Bone marrow (tissue), 2 donors: Measurements from ENCODE around the gene GAK.
"Not testable (repeated sequence)": the region's sequence is repeated elsewhere in the genome, so short reads cannot be mapped to it uniquely, and the experiment has no call there.

Source experiments
- DNase-seq, 2 donors: peaks; one replicate each; lab custom pipeline; 2025; lab: John Stamatoyannopoulos, UW

The GAK gene

GRCh38 chr4:931960-932712 lies at the start of gene GAK, which contains the start of gene TMEM175:
TSS of gene GAK (minus strand) at chr4:932316. CDS start at chr4:932187, 129 bp downstream.
TSS of gene TMEM175 (plus strand) at chr4:932460. CDS start at chr4:947740, 15,280 bp downstream.
- peak; percentile 85 to 91 for DNase-seq

GRCh38 chr4:978957-979701 lies 47.0 kb upstream of the GAK start:
- DNase-seq = peak; percentile 19 to 23

GRCh38 chr4:976016-976415 lies 43.9 kb upstream of the GAK start:
- DNase-seq = not testable (repeated sequence)

- no peak for DNase-seq
Observed at GRCh38 chr4:974668-975067, 42.6 kb upstream of the GAK start.

GRCh38 chr4:973431-974397 lies 41.6 kb upstream of the GAK start, which contains the start of gene DGKQ:
TSS of gene DGKQ (minus strand) at chr4:973569. CDS start at chr4:973482, 87 bp downstream.
- peak; percentile 26 to 80 for DNase-seq

- DNase-seq = peak in 1 of 2 donors; percentile 44
Observed at GRCh38 chr4:972651-973424, 40.7 kb upstream of the GAK start.

GRCh38 chr4:971666-972500 lies 39.8 kb upstream of the GAK start:
- no peak for DNase-seq

- DNase-seq = no peak
Observed at GRCh38 chr4:970854-971520, 38.9 kb upstream of the GAK start.

- DNase-seq = no peak
Observed at GRCh38 chr4:970046-970745, 38.1 kb upstream of the GAK start.

GRCh38 chr4:968621-969394 lies 36.7 kb upstream of the GAK start:
- DNase-seq = no peak

GRCh38 chr4:968221-968620 lies 36.1 kb upstream of the GAK start:
- DNase-seq = no peak

- DNase-seq = no peak
Observed at GRCh38 chr4:967113-968104, 35.3 kb upstream of the GAK start.

- no peak for DNase-seq
Observed at GRCh38 chr4:966266-967112, 34.4 kb upstream of the GAK start.

- no peak for DNase-seq
Observed at GRCh38 chr4:965766-966134, 33.6 kb upstream of the GAK start.

GRCh38 chr4:965048-965765 lies 33.1 kb upstream of the GAK start:
- DNase-seq = no peak
